Dermis blood vessel endothelial cell (primary cell): Measurements from ENCODE around the gene CCDC61. TPM values are rescaled to one million over a fixed set of nuclear protein-coding genes. Genes with fewer than 3 reads are reported as not detected.

Source experiments
- DNase-seq: peaks from one replicate; pipeline ENCODE4 v3.0.0; 2010
- total RNA-seq: library from RNA; depleted of rRNA; stranded (reverse); fragments of >200 nt; gene quantifications from 2 replicates; pipeline ENCODE4 v1.2.3, GENCODE V29; 2014

Gene CCDC61
- total RNA-seq, 1 donor from 2014 or later, result 7.3 TPM

DNA sequence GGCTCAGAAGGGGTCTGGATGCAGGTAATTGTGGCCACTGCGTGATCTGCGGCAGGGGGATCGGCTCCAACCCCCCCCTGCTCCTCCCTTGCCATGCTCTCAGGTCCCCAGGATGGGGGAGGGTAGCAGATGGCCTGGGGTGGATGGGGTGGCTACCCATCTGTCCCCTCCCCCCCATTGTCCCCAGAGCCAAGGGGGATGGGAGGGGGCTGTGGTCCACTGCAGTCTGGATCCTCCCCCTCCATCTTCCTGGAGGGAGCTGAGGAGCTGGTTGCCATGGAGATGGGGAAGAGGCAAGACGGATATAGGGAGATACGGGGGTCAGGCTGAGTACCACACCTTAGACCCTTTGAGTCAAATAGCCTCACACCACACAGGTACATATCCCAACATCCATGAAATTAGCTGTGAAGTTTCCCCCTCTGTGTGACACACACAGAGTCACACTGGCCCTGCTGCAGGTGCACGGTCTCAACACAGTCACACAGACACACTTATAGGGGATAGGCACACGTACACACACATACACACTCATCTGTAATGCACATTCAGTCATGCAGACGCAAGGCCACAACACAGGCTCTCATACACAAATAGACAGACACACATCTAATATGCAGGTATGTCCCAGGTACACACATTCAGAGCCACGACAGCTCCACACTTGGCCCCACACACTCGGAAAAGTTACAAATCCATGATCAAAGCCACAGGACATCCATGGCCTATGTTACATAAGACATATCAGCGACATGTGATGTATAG, 19.8 kb upstream of the CCDC61 start:
- no peak for DNase-seq

DNA sequence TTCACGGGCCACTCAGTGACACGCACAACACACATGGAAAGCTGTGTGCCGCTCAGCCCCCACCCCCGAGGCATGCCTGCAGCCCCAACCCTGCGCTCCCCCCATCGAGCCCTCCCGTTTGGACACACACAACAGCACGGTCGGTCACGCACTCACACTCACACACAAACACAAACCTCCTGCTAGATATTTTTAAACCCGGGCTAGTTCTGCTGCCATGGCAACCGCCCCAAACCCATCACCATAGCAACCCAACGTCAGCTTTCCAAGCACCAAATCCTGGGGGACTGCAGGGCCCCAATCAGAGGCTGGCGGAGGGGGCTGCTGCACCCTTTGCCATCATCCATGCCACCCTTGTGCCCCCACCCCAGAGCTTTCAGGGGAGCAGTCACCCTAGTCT, 19.1 kb upstream of the CCDC61 start:
- no peak for DNase-seq

DNA sequence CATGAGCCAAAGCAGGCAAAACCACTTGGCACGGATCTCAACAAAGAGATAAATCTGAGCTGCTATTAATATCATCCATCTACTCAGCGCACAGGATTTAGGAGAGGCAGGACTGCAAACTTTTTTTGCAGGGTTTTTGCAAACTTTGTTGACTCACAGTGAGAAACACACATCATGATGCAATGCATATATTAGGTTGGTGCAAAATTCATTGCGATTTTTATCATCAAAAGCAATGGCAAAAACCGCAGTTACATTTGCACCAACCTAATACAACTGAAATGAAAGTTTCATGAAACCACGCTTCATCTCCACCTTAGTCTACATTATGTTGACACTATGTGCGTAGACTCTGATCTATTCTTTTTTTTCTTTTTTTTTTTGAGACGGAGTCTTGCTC, 17.1 kb upstream of the CCDC61 start:
- DNase-seq, result no peak

- no peak for DNase-seq
These were observed 13.9 kb upstream of the CCDC61 start for GRCh38 chr19:45981350-45981749.

DNA sequence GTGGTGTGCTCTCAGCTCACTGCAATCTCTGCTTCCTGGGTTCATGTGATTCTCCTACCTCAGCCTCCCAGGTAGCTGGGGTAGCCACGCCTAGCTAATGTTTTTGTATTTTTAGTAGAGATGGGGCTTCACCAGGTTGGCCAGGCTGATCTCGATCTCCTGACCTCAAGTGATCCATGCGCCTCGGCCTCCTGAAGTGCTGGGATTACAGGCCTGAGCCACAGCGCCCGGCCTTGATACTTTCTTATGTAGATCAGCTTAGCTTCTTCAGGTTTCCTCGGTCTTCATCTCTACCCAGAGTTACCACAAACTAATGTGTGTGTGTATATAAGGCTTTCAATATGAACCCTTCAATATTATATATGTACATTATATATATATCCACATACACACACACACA, 9.9 kb upstream of the CCDC61 start:
- no peak for DNase-seq

DNA sequence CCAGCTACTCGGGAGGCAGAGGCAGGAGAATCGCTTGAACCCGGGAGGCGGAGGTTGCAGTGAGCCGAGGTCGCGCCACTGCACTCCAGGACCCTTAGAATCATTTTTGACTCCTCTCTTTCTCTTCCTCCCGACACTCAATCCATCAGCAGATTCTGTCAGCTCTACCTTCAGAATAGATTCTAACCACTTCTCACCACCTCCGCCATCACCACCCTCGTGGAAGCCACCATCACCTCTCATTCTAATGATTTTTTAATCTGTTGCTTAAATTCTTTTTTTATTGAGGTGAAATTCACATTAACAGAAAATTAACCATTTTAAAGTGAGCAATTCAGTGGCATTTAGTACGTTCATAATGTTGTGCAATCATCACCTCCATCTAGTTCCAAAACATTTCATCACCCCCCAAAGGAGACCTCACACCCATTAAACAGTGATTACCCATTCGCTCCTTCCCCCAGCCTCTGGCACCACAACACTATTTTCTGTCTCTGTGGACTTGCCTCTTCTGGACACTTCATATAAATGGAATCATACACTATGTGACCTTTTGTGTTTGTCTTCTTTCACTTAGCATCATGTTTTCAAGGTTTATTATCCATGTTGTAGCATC, 5.0 kb upstream of the CCDC61 start:
- no peak for DNase-seq

- DNase-seq, result no peak
These were observed 740 bp upstream of the CCDC61 start for GRCh38 chr19:45994456-45994997.

- peak; percentile 33 for DNase-seq
These were observed 583 bp downstream of the CCDC61 start for GRCh38 chr19:45995715-45996385.

GRCh38 chr19:45996933-45997332, 1.7 kb downstream of the CCDC61 start:
- DNase-seq, result no peak

GRCh38 chr19:45998834-45999233, 3.6 kb downstream of the CCDC61 start:
- no peak for DNase-seq

GRCh38 chr19:45999653-46000121, 4.4 kb downstream of the CCDC61 start:
- DNase-seq, result peak; percentile 40

DNA sequence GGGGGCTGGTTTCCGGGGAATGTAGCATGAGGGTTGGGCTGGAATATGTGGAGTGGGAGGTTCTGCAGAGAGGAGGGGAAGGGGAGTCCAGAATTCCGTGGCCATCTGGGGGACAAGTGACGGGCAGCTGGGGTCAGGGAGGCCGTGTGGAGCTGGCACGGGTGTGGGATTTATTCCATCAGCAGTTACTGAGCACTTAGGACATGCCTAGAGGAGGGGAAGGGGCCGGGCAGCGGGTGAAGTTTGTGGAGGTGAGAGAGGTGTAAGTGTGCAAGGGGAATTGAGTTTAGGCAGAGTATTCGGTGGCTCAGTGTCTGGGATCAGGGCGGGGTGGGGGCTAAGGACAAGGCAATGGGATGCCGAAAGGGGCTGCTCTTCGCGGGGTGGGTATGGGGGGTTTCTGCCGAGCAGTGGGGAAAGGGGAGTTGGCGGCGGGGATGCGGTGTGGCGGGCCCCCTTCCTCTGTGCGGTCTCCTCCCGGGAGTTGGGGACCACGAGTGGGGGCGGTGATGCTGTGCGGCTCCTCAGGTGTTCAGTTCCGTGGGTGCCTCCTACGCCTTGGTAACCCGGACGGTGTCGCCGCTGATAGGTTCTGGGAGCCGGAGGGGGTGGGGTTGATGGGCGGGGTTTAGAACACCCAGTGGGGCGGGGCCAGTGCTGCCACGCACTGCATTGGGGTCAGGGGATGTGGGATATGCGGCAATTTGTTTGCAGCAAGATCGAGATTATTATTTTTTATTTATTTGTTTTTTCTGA, 5.4 kb downstream of the CCDC61 start:
- DNase-seq, result peak; percentile 40

DNA sequence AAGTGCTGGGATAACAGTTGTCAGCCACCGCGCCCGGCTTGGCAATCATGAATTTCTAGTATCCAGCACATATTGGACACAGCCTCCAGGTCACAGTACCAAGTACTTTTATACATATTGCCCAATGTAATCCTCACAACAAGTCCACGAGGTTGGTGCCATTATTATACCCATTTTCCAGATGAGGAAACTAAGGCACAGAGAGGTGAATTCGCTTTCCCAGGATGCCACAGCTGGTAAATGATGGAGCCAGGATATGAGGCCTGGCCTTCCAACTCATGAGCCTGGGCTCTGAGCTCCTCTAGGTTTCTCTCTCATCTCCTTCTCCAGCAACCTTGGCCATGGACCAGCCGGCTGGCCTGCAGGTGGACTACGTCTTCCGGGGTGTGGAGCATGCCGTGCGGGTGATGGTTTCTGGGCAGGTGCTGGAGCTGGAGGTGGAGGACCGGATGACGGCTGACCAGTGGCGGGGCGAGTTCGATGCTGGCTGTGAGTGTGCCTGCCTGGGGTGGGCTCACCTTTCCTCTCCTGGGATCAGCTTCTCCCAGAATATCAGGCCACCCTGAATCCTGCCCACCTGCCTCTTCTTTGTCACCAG, 7.5 kb downstream of the CCDC61 start:
- DNase-seq, result no peak

DNA sequence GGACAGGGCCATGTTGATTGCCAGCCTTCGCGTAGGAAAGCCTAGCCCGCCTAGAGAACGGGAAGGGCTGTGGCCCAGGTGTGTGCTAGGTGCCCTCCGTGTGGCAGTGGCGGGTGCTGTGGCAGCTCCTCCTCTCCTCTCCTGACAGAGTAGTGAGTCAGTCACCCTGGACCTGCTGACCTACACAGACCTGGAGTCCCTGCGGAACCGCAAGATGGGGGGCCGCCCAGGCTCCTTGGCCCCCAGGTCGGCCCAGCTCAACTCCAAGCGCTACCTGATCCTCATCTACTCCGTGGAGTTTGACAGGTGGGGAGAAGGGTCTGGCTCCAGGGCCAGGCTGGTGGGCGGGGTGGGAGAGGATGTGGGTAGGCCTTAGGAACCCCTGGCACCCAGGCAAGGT, 11.1 kb downstream of the CCDC61 start:
- no peak for DNase-seq

DNA sequence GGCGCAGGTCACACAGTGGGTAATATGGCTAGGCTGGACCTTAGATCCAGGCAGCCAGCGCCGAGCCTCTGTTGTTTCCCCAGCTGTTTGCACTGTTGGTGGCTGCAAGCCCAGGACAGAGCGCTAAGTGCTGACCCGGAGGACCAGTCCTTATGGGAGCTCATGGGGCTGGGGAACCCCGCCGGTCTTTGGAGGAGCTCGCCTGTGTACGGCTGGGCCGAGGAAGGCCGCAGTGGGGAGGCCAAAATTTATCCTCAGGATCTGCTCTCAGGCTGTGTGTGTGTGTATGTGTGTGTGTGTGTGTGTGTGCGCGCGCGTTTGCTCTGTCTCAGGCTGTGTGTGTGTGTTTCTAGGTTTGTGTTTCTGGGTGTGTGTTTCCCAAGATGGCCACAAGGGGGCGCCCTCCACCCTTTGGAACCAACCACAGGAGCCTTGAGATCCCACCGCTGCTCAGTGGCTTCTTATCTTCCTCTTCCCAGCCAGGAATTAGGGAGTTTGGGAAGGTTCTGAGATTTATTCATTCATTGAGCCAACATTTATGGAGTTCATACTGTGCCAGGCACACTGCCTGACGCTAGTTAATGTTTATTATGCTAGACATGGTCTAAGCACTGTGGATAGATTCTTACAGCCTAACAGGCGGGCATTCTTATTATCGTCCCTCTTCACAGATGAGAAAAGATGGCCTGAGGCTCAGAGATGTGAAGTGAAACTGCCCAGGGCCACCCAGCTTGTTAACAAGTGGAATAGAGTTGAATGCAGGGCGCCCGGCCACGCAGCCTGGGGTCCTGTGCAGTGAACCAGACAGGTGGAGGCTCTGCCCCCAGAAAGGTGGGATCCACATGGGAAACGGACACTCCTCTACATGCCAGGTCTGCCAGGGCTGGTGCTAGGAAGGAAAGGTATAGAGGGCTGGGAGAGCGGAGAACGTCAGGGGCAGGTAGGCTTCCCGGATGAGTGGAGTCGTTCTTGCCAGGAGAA, 14.6 kb downstream of the CCDC61 start:
- peak; percentile 86 for DNase-seq

DNA sequence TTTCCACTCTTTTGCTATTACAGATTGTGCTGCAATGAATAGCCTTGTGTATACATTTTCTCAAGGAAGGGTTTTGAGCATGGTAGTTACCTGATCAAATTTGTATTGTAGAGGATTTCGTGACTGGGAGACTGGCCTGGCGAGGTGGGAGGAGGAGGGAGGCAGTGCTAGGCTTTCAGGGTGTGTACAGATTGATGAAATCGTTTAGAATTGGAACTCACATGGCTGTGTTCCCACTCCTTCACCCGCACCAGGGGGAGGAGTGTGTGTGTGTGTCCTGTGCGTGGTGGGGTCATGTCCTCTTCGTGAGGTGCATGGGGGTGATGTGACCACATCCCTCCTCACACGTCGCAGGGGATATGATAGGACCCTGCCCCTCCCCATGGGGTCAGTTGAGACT, 19.3 kb downstream of the CCDC61 start:
- no peak for DNase-seq

DNA sequence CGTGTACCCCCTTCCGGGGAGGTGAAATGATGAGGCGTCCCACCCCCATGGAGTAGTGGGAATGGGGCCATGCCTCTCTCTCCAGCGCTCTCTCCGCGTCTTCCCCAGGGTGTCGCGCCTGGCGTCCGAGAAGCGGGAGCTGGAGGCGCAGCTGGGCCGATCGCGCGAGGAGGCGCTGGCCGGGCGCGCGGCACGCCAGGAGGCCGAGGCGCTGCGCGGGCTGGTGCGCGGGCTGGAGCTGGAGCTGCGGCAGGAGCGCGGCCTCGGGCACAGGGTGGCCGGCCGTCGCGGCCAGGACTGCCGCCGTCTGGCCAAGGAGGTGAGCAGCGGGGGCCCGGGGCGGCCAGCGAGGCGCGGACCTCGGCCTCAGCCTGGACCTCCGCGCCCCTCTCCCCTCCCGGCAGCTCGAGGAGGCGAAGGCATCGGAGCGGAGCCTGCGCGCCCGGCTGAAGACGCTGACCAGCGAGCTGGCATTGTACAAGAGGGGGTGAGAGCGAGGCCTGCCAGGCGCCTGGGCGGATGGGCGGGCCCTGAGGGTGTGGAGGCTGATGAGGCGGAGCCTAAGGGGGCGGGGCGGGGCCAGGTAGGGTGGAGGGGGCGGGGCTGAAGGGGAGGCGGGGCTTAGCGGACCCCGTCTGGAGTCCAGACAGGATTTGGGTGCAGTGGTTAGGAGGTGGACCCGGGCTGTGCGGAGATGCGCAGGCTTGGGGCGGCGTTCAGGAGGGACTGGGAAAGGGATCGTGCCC, 19.8 kb downstream of the CCDC61 start:
- DNase-seq, result peak; percentile 51

DNA sequence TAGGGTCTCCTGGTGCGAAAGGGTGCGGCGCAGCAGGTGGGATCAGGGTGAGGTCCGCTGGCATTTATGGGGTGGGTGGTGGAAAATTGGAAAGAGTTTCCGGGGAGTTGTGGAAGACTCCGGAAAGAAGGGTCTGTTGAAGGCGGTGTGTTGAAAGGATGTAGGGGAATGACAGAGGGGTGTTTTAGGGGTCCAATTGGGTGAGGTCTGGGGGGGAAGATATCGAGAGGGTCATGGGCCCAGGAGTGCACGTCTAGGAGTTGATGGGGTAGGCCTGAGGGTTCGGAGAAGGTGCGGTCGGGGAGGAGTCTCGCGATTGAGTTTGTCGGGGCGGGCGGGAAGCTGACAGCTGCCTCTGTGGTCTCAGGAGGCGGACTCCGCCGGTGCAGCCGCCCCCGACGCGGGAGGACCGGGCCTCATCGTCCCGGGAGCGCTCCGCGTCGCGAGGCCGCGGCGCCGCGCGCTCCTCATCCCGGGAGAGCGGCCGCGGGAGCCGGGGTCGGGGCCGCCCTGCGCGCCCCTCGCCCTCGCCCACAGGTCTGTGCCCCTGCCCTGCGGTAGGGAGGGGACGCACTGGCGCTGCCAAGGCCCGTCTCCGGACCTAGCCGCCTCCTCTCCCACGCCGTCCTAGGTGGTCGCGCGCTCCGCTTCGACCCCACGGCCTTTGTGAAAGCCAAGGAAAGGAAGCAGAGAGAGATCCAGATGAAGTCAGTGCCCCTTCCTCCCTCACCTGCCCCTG, 20.6 kb downstream of the CCDC61 start:
- DNase-seq, result no peak

- DNase-seq, result peak; percentile 87
These were observed 21.3 kb downstream of the CCDC61 start for GRCh38 chr19:46016426-46017094.
